Smooth muscle cell (in vitro differentiated cells): ENCODE measurements around the gene RGMA. TPM values are rescaled to one million over a fixed set of nuclear protein-coding genes. Genes with fewer than 3 reads are reported as not detected.

Experiments used
- DNase-seq: peaks from one replicate; lab custom pipeline; 2025; ENCODE audit not compliant: unreplicated experiment; lab: John Stamatoyannopoulos, UW
- H2AFZ ChIP-seq: fragments of 200-600 bp; sonication (generic); 2 replicates; pipeline ENCODE4 v1.6.0; 2016; ENCODE audit warnings: antibody characterized with exemption, low read depth, mild to moderate bottlenecking
- H3F3A ChIP-seq: fragments of 200-600 bp; sonication (generic); 2 replicates; pipeline ENCODE4 v1.6.0; 2017; ENCODE audit warnings: antibody characterized with exemption, low read depth
- H3K27ac ChIP-seq: fragments of 200-600 bp; sonication (generic); 2 replicates; pipeline ENCODE4 v1.5.1; 2016; ENCODE audit warnings: low read depth, mild to moderate bottlenecking
- H3K27me3 ChIP-seq: fragments of 200-600 bp; sonication (generic); 2 replicates; pipeline ENCODE4 v1.6.1; 2016; ENCODE audit warnings: low read depth, mild to moderate bottlenecking
- H3K36me3 ChIP-seq: fragments of 200-600 bp; sonication (generic); 2 replicates; pipeline ENCODE4 v1.5.1; 2016; ENCODE audit warnings: low read depth
- H3K4me1 ChIP-seq: fragments of 200-600 bp; sonication (generic); 2 replicates; pipeline ENCODE4 v1.5.1; 2016; ENCODE audit warnings: low read depth
- H3K4me2 ChIP-seq: fragments of 200-600 bp; sonication (generic); 2 replicates; pipeline ENCODE4 v1.6.0; 2016; ENCODE audit warnings: mild to moderate bottlenecking
- H3K4me3 ChIP-seq: fragments of 200-600 bp; sonication (generic); 2 replicates; pipeline ENCODE4 v1.5.1; 2016; ENCODE audit warnings: mild to moderate bottlenecking
- H3K79me2 ChIP-seq: fragments of 200-600 bp; sonication (generic); 2 replicates; pipeline ENCODE4 v1.6.0; 2016; ENCODE audit warnings: low read depth, mild to moderate bottlenecking
- H3K9ac ChIP-seq: fragments of 200-600 bp; sonication (generic); 2 replicates; pipeline ENCODE4 v1.6.0; 2016; ENCODE audit warnings: low read depth
- H3K9me3 ChIP-seq: fragments of 200-600 bp; sonication (generic); replicated peaks from 2 replicates; pipeline ENCODE4 v1.5.1; 2016; ENCODE audit warnings: low read depth
- H4K20me1 ChIP-seq: fragments of 200-600 bp; sonication (generic); 2 replicates; pipeline ENCODE4 v1.6.0; 2016; ENCODE audit warnings: low read depth
- CTCF ChIP-seq: fragments of 200-600 bp; sonication (generic); IDR thresholded peaks from 2 replicates; pipeline ENCODE4 v1.5.1; 2017; ENCODE audit warnings: borderline replicate concordance, mild to moderate bottlenecking, antibody characterized with exemption; ENCODE audit not compliant: insufficient read depth, poor library complexity, severe bottlenecking
- WGBS: methylation state at CpG from one replicate; pipeline ENCODE4 v1.1.7; 2016; ENCODE audit warnings: low lambda C conversion rate; 5-methylcytosine and 5-hydroxymethylcytosine counted together
- polyA plus RNA-seq: library from polyadenylated mRNA; unstranded; fragments of >200 nt; fragmentation: Nextera tagmentation; extraction: Ambion mirVana; gene quantifications from 2 replicates; pipeline ENCODE4 v1.2.1, GENCODE V29; 2016
- total RNA-seq: library from RNA; depleted of rRNA; stranded (reverse); fragments of >200 nt; gene quantifications from 2 replicates; pipeline ENCODE4 v1.2.3, GENCODE V29; 2014

Gene RGMA
- total and polyA plus RNA-seq, 2 experiments from 2014 or later, result 0.04 to 0.35 TPM

GRCh38 chr15:93121973-93122910, 33.2 kb upstream of the RGMA start:
- Histone ChIP-seq H3K9me3 (no peaks in the 10 kb centered on the region), H3F3A (no peaks in the 10 kb centered on the region), H4K20me1 (no peaks in the 10 kb centered on the region), H3K4me1 (no peaks in the 10 kb centered on the region), H3K27ac (no peak overlapping the region), H3K36me3 (no peaks in the 10 kb centered on the region), H3K4me2 (no peak overlapping the region), H2AFZ (no peak overlapping the region), H3K9ac (no peak overlapping the region), H3K4me3 (no peak overlapping the region), H3K79me2 (no peaks in the 10 kb centered on the region), H3K27me3 (peaks cover 8% of the 10 kb centered on the region)
- DNase-seq, result no peak
- 91% methylated on average over 20 of the region's 20 CpGs for WGBS
- TF ChIP-seq CTCF, result no peak

GRCh38 chr15:93121107-93121506, 32.1 kb upstream of the RGMA start:
- Histone ChIP-seq H3K9ac (no peak overlapping the region), H3K27me3 (peaks cover 14% of the 10 kb centered on the region), H3K36me3 (no peaks in the 10 kb centered on the region), H4K20me1 (no peaks in the 10 kb centered on the region), H3K79me2 (no peaks in the 10 kb centered on the region), H3K4me1 (no peaks in the 10 kb centered on the region), H3F3A (no peaks in the 10 kb centered on the region), H3K4me3 (no peak overlapping the region), H3K9me3 (no peaks in the 10 kb centered on the region), H2AFZ (no peak overlapping the region), H3K4me2 (no peak overlapping the region), H3K27ac (no peak overlapping the region)
- TF ChIP-seq CTCF, result no peak
- 91% methylated on average over 5 of the region's 5 CpGs for WGBS
- no peak for DNase-seq

GRCh38 chr15:93118904-93119303, 29.9 kb upstream of the RGMA start:
- Histone ChIP-seq H3K4me3 (no peak overlapping the region), H3K4me2 (no peak overlapping the region), H3K79me2 (no peaks in the 10 kb centered on the region), H3K27ac (no peak overlapping the region), H3K36me3 (no peaks in the 10 kb centered on the region), H3K9me3 (no peaks in the 10 kb centered on the region), H3F3A (no peaks in the 10 kb centered on the region), H3K9ac (no peak overlapping the region), H2AFZ (no peak overlapping the region), H4K20me1 (no peaks in the 10 kb centered on the region), H3K27me3 (peaks cover 19% of the 10 kb centered on the region), H3K4me1 (no peaks in the 10 kb centered on the region)
- no peak for DNase-seq
- WGBS, result 92% methylated on average over 3 of the region's 3 CpGs
- TF ChIP-seq CTCF, result no peak
